ENCODE data around the gene CCDC136.

The CCDC136 gene

GRCh38 chr7:128859232-128860157 is 67.7 kb downstream of the CCDC136 start:
- no peak for DNase-seq

GRCh38 chr7:128860158-128861073 is 68.6 kb downstream of the CCDC136 start:
- no peak for DNase-seq

GRCh38 chr7:128861957-128862570 is 70.3 kb downstream of the CCDC136 start:
- DNase-seq: no peak

- peak; percentile 79 to 97 (median 94) for DNase-seq
Measured at GRCh38 chr7:128862571-128863432, 71.0 kb downstream of the CCDC136 start, which contains the start of gene ATP6V1F. TSS of gene ATP6V1F (plus strand) at chr7:128862856. CDS start at chr7:128862905, 49 bp downstream.

- peak in 4 of 58 donors; percentile 15 to 51 (median 29) for DNase-seq
Measured at GRCh38 chr7:128863433-128863989, 71.7 kb downstream of the CCDC136 start.

- no peak for DNase-seq
Measured at GRCh38 chr7:128865303-128865702, 73.5 kb downstream of the CCDC136 start.

GRCh38 chr7:128865996-128866877 is 74.5 kb downstream of the CCDC136 start:
- DNase-seq: no peak

- DNase-seq: no peak
Measured at GRCh38 chr7:128867241-128867640, 75.5 kb downstream of the CCDC136 start.

GRCh38 chr7:128867842-128868623 is 76.3 kb downstream of the CCDC136 start:
- DNase-seq: peak in 2 of 58 donors; percentile 7

GRCh38 chr7:128868624-128869137 is 76.9 kb downstream of the CCDC136 start:
- DNase-seq: no peak

- peak in 42 of 58 donors; percentile 5 to 68 (median 26) for DNase-seq
Measured at GRCh38 chr7:128869138-128869943, 77.6 kb downstream of the CCDC136 start.

- no peak for DNase-seq
Measured at GRCh38 chr7:128869944-128870285, 78.1 kb downstream of the CCDC136 start.

GRCh38 chr7:128871050-128871449 is 79.3 kb downstream of the CCDC136 start:
- no peak for DNase-seq

All from anterior cingulate cortex (tissue), 58 donors.